Upper lobe of left lung (tissue), 6 donors: ENCODE data around the gene SPOCK1. TPM values are rescaled to one million over a fixed set of nuclear protein-coding genes. Genes with fewer than 3 reads are reported as not detected.

Experiments used
- ATAC-seq, 2 donors: fragments of 200-7000 bp; cut with Tn5 transposase; one replicate each; pipeline ENCODE4 v1.9.1; 2022; ENCODE audit warnings: mild to moderate bottlenecking in 2 of 2, moderate library complexity in 2 of 2; ENCODE audit not compliant: low FRiP score in 2 of 2
- DNase-seq, 2 donors: peaks; one replicate each; pipeline ENCODE4 v3.0.0-alpha.2; 2019 to 2020
- H3K27ac ChIP-seq, 4 donors: fragments of 200-600 bp; sonication (generic); one replicate each; pipeline ENCODE4 v1.5.1; 2016 to 2019
- H3K27me3 ChIP-seq, 4 donors: fragments of 200-600 bp; sonication (generic); one replicate each; pipeline ENCODE4 v1.5.1; 2017 to 2019
- H3K36me3 ChIP-seq, 4 donors: fragments of 200-600 bp; sonication (generic); one replicate each; pipeline ENCODE4 v1.5.1; 2016 to 2019
- H3K4me1 ChIP-seq, 4 donors: fragments of 200-600 bp; sonication (generic); one replicate each; pipeline ENCODE4 v1.5.1; 2018 to 2019
- H3K4me3 ChIP-seq, 4 donors: fragments of 200-600 bp; sonication (generic); one replicate each; pipeline ENCODE4 v1.5.1; 2017 to 2019; ENCODE audit warnings: mild to moderate bottlenecking in 2 of 4, moderate library complexity in 1 of 4
- H3K9me3 ChIP-seq, 4 donors: fragments of 200-600 bp; sonication (generic); one replicate each; pipeline ENCODE4 v1.5.1; 2018 to 2019
- EP300 ChIP-seq, 4 donors: sonication (generic); formaldehyde crosslinking; IDR thresholded peaks; one replicate each; pipeline ENCODE4 v1.5.1; 2017; ENCODE audit warnings: antibody characterized with exemption in 4 of 4, control low read depth in 2 of 4
- POLR2A ChIP-seq, 4 donors: fragments of 450-650 bp; IDR thresholded peaks; one replicate each; pipeline ENCODE4 v1.5.1; 2016 to 2017; ENCODE audit warnings: antibody characterized with exemption in 4 of 4, mild to moderate bottlenecking in 2 of 4
- POLR2AphosphoS5 ChIP-seq, 2 donors: sonication (generic); formaldehyde crosslinking; IDR thresholded peaks; one replicate each; pipeline ENCODE4 v1.5.1; 2017; ENCODE audit warnings: antibody characterized with exemption in 2 of 2
- WGBS, 2 donors: methylation state at CpG; one replicate each; pipeline ENCODE4 v1.1.5; 2017 to 2018; 5-methylcytosine and 5-hydroxymethylcytosine counted together
- total RNA-seq, 6 donors: library from RNA; depleted of rRNA in 4 of 6; stranded (reverse); fragments of >200 nt in 4 of 6; gene quantifications; one replicate each; pipeline versions ENCODE4 v1.1.0 to v1.2.1, GENCODE V29; 2016 to 2021
- TF ChIP-seq, protein P1 (sequence below), 6 experiments: fragments of 450-650 bp in 4 of 6; fragments of 200-600 bp in 2 of 6; sonication (generic) in 2 of 6; IDR thresholded peaks; one replicate each; pipeline ENCODE4 v1.5.1; 2016 to 2019; ENCODE audit warnings: antibody characterized with exemption in 6 of 6
- donor health status: DM: no; HTN: no; CAD: no; lungs with moderate emphysema.
- donor health status: DM: no; HTN: yes; CAD: no; lungs with severe emphysema.

The SPOCK1 gene
- total RNA-seq, 6 donors from 2014 or later, result 0.33 to 16.6 (median 2.0) TPM; not detected in 1

DNA sequence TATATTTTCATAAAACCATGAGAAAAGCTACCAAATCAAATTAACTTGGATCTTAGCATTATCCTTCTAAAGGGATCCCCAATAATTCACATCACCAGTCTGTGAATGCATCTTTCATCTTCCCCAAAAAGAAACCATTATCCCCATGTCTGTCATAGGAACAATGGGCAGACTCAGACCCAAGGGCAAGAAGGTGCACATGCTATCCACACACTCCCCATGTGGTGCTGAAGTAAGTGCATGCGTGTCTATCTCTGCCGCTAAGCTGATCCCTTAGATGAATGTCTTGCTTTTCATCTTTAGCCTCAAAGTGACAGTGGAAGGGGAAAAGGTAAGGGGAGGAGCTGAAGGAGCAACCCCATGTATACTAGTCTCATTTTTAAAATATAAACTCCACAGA lies 10.2 kb downstream of the SPOCK1 start:
- H3K4me3 ChIP-seq, result no peak overlapping the region
- H3K27me3 ChIP-seq, result no peaks in the 10 kb centered on the region
- 96 to 97% methylated on average over 2 of the region's 2 CpGs for WGBS, 2 donors
- no peaks in the 10 kb centered on the region for H3K36me3 ChIP-seq
- no peaks in the 10 kb centered on the region for H3K9me3 ChIP-seq
- TF ChIP-seq, protein P1, sequence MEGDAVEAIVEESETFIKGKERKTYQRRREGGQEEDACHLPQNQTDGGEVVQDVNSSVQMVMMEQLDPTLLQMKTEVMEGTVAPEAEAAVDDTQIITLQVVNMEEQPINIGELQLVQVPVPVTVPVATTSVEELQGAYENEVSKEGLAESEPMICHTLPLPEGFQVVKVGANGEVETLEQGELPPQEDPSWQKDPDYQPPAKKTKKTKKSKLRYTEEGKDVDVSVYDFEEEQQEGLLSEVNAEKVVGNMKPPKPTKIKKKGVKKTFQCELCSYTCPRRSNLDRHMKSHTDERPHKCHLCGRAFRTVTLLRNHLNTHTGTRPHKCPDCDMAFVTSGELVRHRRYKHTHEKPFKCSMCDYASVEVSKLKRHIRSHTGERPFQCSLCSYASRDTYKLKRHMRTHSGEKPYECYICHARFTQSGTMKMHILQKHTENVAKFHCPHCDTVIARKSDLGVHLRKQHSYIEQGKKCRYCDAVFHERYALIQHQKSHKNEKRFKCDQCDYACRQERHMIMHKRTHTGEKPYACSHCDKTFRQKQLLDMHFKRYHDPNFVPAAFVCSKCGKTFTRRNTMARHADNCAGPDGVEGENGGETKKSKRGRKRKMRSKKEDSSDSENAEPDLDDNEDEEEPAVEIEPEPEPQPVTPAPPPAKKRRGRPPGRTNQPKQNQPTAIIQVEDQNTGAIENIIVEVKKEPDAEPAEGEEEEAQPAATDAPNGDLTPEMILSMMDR (IDR thresholded peaks at IDR 0.05), result no peak
- TF ChIP-seq EP300 (IDR thresholded peaks at IDR 0.05) (no peak), POLR2A (IDR thresholded peaks at IDR 0.05) (no peak), POLR2AphosphoS5 (IDR thresholded peaks at IDR 0.05) (no peak)
- DNase-seq, result no peak
- no peaks in the 10 kb centered on the region for H3K4me1 ChIP-seq
- H3K27ac ChIP-seq, result no peak overlapping the region
- no peak for ATAC-seq

DNA sequence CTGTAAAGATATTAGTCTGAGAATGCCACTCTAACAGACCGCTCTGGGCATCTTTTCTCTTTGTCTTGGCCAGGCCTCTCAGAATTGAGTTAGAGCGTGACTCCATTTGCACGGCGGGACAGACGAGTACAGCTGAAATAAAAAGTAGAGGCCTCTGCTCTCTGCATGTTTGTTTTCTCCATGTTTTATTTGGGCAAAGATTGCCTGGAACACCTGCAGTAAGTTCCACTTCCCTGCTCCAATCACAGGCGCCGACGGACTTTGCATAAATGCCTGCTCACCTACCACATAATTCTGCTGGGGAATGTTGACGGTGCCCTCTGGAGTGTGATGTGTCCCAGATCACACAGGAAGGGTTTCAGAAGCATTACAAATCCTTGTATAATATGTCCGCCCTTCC lies 10.6 kb downstream of the SPOCK1 start:
- Histone ChIP-seq H3K9me3 (no peaks in the 10 kb centered on the region), H3K4me1 (no peaks in the 10 kb centered on the region), H3K36me3 (no peaks in the 10 kb centered on the region), H3K4me3 (no peak overlapping the region), H3K27ac (no peak overlapping the region), H3K27me3 (no peaks in the 10 kb centered on the region)
- 81 to 92% methylated on average over 10 of the region's 10 CpGs for WGBS, 2 donors
- DNase-seq (no peak), ATAC-seq (no peak)
- TF ChIP-seq POLR2A (IDR thresholded peaks at IDR 0.05) (no peak), POLR2AphosphoS5 (IDR thresholded peaks at IDR 0.05) (no peak), EP300 (IDR thresholded peaks at IDR 0.05) (no peak)
- TF ChIP-seq, protein P1 (IDR thresholded peaks at IDR 0.05), result no peak

DNA sequence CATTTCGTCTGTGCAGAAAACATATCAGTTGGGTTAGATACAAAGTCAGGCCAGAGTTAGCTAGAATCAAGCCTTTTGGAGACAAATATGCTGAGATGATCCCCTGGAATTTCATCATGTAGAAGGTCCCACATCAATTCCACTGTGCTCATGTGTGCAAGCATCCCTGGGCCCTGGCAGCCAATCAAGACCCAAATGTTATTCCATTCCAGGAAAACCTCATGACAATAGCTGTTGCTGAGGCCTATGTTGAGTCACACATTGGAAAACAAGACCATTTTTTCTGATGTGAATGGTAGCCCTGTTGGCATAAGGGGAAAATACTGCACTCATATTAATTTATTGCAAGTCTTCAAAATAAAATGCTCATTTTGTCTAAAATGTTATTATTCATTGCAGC lies 11.5 kb downstream of the SPOCK1 start:
- Histone ChIP-seq H3K27me3 (no peaks in the 10 kb centered on the region), H3K4me3 (no peak overlapping the region), H3K36me3 (no peaks in the 10 kb centered on the region), H3K27ac (no peak overlapping the region), H3K9me3 (no peaks in the 10 kb centered on the region), H3K4me1 (no peaks in the 10 kb centered on the region)
- no peak for TF ChIP-seq EP300 (IDR thresholded peaks at IDR 0.05)
- TF ChIP-seq POLR2A (IDR thresholded peaks at IDR 0.05), result no peak
- TF ChIP-seq POLR2AphosphoS5 (IDR thresholded peaks at IDR 0.05), result no peak
- TF ChIP-seq, protein P1 (IDR thresholded peaks at IDR 0.05), result no peak
- no peak for DNase-seq
- 75 to 93% methylated on average over 1 of the region's 1 CpG for WGBS, 2 donors
- ATAC-seq, result peak in 1 of 2 donors; percentile 39

DNA sequence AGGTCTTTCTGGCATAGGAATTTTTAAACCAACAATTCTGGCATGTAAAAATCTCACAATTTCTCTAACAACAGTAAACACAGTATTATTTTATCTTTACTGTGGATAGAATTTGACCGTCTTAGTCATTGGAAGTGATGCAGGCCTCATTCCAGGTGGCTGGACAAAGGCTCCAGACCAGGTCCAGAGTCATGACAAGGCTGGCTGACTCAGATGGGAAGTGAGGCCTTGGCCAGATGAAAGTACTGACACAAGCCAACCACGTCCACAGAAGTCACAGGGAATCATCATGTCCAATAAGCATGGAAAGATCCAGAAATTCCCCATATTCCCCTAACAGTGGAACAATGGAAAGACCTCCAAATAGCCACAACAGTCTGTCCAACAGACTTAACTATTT lies 12.4 kb downstream of the SPOCK1 start:
- TF ChIP-seq POLR2A (IDR thresholded peaks at IDR 0.05), result no peak
- TF ChIP-seq EP300 (IDR thresholded peaks at IDR 0.05), result no peak
- TF ChIP-seq POLR2AphosphoS5 (IDR thresholded peaks at IDR 0.05), result no peak
- TF ChIP-seq, protein P1 (IDR thresholded peaks at IDR 0.05), result no peak
- Histone ChIP-seq H3K4me1 (no peaks in the 10 kb centered on the region), H3K27me3 (no peaks in the 10 kb centered on the region), H3K9me3 (no peaks in the 10 kb centered on the region), H3K4me3 (no peak overlapping the region), H3K36me3 (no peaks in the 10 kb centered on the region), H3K27ac (no peak overlapping the region)
- no peak for DNase-seq
- 70 to 85% methylated on average over 2 of the region's 2 CpGs for WGBS, 2 donors
- ATAC-seq, result peak in 1 of 2 donors; percentile 72

DNA sequence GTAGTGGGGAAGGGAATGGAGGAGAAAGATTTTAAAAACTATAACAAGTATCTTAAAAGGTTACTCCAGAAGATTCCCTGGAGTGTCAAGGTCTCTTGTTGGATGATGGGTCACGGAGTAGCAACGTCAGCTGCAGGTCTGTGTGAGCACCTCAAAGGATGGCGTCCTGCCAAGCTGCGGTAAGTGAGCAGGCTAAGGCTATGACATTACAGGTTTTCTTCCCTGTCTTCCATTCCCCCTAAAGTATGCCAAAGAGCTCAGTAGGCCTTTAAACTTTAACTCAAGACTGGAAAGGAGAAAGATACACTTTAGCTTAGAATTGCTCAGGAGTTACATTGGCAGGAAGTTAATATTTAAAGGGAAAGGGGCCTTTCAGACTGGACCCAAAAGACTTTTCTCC lies 17.5 kb downstream of the SPOCK1 start:
- TF ChIP-seq POLR2AphosphoS5 (IDR thresholded peaks at IDR 0.05) (no peak), EP300 (IDR thresholded peaks at IDR 0.05) (no peak), POLR2A (IDR thresholded peaks at IDR 0.05) (no peak)
- TF ChIP-seq, protein P1 (IDR thresholded peaks at IDR 0.05), result no peak
- ATAC-seq (no peak), DNase-seq (no peak)
- no peaks in the 10 kb centered on the region for H3K36me3 ChIP-seq
- no peaks in the 10 kb centered on the region for H3K9me3 ChIP-seq
- 56 to 69% methylated on average over 4 of the region's 4 CpGs for WGBS, 2 donors
- no peaks in the 10 kb centered on the region for H3K27me3 ChIP-seq
- no peak overlapping the region for H3K27ac ChIP-seq
- no peaks in the 10 kb centered on the region for H3K4me1 ChIP-seq
- H3K4me3 ChIP-seq, result no peak overlapping the region
